ENCODE measurements around the gene CLCN3. TPM values are rescaled to one million over a fixed set of nuclear protein-coding genes. Genes with fewer than 3 reads are reported as not detected.
"Not testable (repeated sequence)": the region's sequence is repeated elsewhere in the genome, so short reads cannot be mapped to it uniquely, and the experiment has no call there.

The CLCN3 gene
- total RNA-seq, 2 experiments from 2014 or later, result 21.2 to 22.0 TPM

- Mint-ChIP-seq H3K9me3 (ENCODE audit: low read depth) (no peaks in the 10 kb centered on the region), H3K27ac (peak within 1 kb of the TSS; percentile 68), H3K4me3 (peak within 1 kb of the TSS; percentile 82), H3K36me3 (ENCODE audit: low read depth) (peaks cover 2% of the 10 kb centered on the region), H3K27me3 (peaks cover under 1% of the 10 kb centered on the region), H3K4me1 (peaks cover 15% of the 10 kb centered on the region)
- POLR2A ChIA-PET, result no interaction called here
- CTCF ChIA-PET, result interaction anchor here (0.9 to 1.5 kb wide), 2 partner anchors 53 to 144 kb away, joined by 3 read pairs; no protein-coding TSS in a partner anchor
- ATAC-seq (peak; percentile 94), DNase-seq (peak; percentile 97)
- intact Hi-C loops (cut with DNase I, micrococcal nuclease), result loop anchor here (1.0 to 10.0 kb wide), 7 partner anchors 97 to 1443 kb away; partner anchors contain the start of genes NEK1 (in 2 of the 2), CBR4 (in 1 of the 2), CLCN3 (in 1 of the 2) and DDX60 (in 1 of the 2)
These were observed 137.3 kb downstream of the CLCN3 start, which contains the start of gene HPF1 for GRCh38 chr4:169757575-169758184. Gene HPF1 (minus strand): TSS chr4:169757944. CDS start chr4:169757877, 67 bp downstream.

- H3K27me3 Mint-ChIP-seq, result peaks cover 2% of the 10 kb centered on the region
- peak overlapping the region; percentile 10 for H3K27ac Mint-ChIP-seq
- DNase-seq (no peak), ATAC-seq (no peak)
- POLR2A ChIA-PET, result no interaction called here
- H3K4me1 Mint-ChIP-seq, result peaks cover 15% of the 10 kb centered on the region
- peak overlapping the region; percentile 82 for H3K4me3 Mint-ChIP-seq
- CTCF ChIA-PET, result no interaction called here
- peaks cover 2% of the 10 kb centered on the region for H3K36me3 Mint-ChIP-seq (ENCODE audit: low read depth)
- intact Hi-C loops (cut with DNase I, micrococcal nuclease), result loop anchor here in 1 of 2 experiments (1.0 to 10.0 kb wide), 2 partner anchors 146 to 1444 kb away; partner anchors contain the start of genes DDX60 and NEK1
- no peaks in the 10 kb centered on the region for H3K9me3 Mint-ChIP-seq (ENCODE audit: low read depth)
These were observed 138.1 kb downstream of the CLCN3 start for GRCh38 chr4:169758401-169758962.

DNA sequence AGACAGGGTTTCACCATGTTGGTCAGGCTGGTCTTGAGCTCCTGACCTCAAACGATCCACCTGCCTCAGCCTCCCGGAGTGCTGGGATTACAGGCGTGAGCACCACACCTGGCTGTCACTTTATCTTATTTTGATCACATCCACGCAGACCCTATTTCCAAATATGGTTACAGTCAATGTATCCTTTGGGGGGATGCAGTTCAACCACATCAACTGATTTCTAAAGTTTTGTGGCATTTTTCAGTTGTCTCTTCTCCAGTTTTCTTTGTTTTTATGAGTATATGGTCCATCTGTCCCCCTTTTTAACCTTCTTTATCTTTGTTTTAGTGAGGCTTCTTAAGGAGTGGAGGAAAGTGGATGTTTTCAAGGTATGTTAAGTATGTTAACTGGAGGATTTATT is 141.5 kb downstream of the CLCN3 start:
- DNase-seq, result no peak
- H3K4me3 Mint-ChIP-seq, result no peak overlapping the region
- no peak for ATAC-seq
- ChIA-PET POLR2A (interaction anchor here (0.6 kb wide), 1 partner anchor 142 kb away, joined by 3 read pairs; no protein-coding TSS in a partner anchor), CTCF (no interaction called here)
- H3K36me3 Mint-ChIP-seq (ENCODE audit: low read depth), result no peaks in the 10 kb centered on the region
- H3K9me3 Mint-ChIP-seq (ENCODE audit: low read depth), result no peaks in the 10 kb centered on the region
- intact Hi-C loops (cut with DNase I, micrococcal nuclease), result no loop called here
- peaks cover 2% of the 10 kb centered on the region for H3K4me1 Mint-ChIP-seq
- no peak overlapping the region for H3K27ac Mint-ChIP-seq
- H3K27me3 Mint-ChIP-seq, result peaks cover 3% of the 10 kb centered on the region

GRCh38 chr4:169765835-169766234 is 145.5 kb downstream of the CLCN3 start:
- intact Hi-C loops (cut with DNase I, micrococcal nuclease), result no loop called here
- DNase-seq, result no peak
- H3K4me3 Mint-ChIP-seq, result no peak overlapping the region
- H3K27ac Mint-ChIP-seq, result no peak overlapping the region
- no peaks in the 10 kb centered on the region for H3K36me3 Mint-ChIP-seq (ENCODE audit: low read depth)
- H3K27me3 Mint-ChIP-seq, result peaks cover 4% of the 10 kb centered on the region
- no peak for ATAC-seq
- ChIA-PET POLR2A (no interaction called here), CTCF (interaction anchor here (1.0 kb wide), 1 partner anchor 45 kb away, joined by 4 read pairs; no protein-coding TSS in a partner anchor)
- no peaks in the 10 kb centered on the region for H3K9me3 Mint-ChIP-seq (ENCODE audit: low read depth)
- H3K4me1 Mint-ChIP-seq, result no peaks in the 10 kb centered on the region

- no peaks in the 10 kb centered on the region for H3K9me3 Mint-ChIP-seq (ENCODE audit: low read depth)
- no peaks in the 10 kb centered on the region for H3K4me1 Mint-ChIP-seq
- H3K36me3 Mint-ChIP-seq (ENCODE audit: low read depth), result no peaks in the 10 kb centered on the region
- intact Hi-C loops (cut with DNase I, micrococcal nuclease), result no loop called here
- ATAC-seq (no peak), DNase-seq (no peak)
- CTCF ChIA-PET, result no interaction called here
- no peak overlapping the region for H3K4me3 Mint-ChIP-seq
- H3K27ac Mint-ChIP-seq, result no peak overlapping the region
- POLR2A ChIA-PET, result no interaction called here
- peaks cover 4% of the 10 kb centered on the region for H3K27me3 Mint-ChIP-seq
These were observed 146.4 kb downstream of the CLCN3 start for GRCh38 chr4:169766741-169767140.

- Mint-ChIP-seq H3K27ac (no peak overlapping the region), H3K9me3 (ENCODE audit: low read depth) (no peaks in the 10 kb centered on the region), H3K27me3 (peaks cover 2% of the 10 kb centered on the region), H3K36me3 (ENCODE audit: low read depth) (no peaks in the 10 kb centered on the region), H3K4me3 (no peak overlapping the region), H3K4me1 (no peaks in the 10 kb centered on the region)
- DNase-seq, result no peak
- ChIA-PET POLR2A (no interaction called here), CTCF (no interaction called here)
- ATAC-seq, result no peak
- intact Hi-C loops (cut with DNase I, micrococcal nuclease), result no loop called here
These were observed 148.0 kb downstream of the CLCN3 start for GRCh38 chr4:169768385-169768784.

GRCh38 chr4:169770416-169770815 is 150.0 kb downstream of the CLCN3 start:
- ChIA-PET POLR2A (no interaction called here), CTCF (no interaction called here)
- ATAC-seq (no peak), DNase-seq (no peak)
- intact Hi-C loops (cut with DNase I, micrococcal nuclease), result no loop called here
- no peak overlapping the region for H3K27ac Mint-ChIP-seq
- peaks cover 10% of the 10 kb centered on the region for H3K27me3 Mint-ChIP-seq
- H3K4me1 Mint-ChIP-seq, result peaks cover 6% of the 10 kb centered on the region
- H3K4me3 Mint-ChIP-seq, result no peak overlapping the region
- H3K9me3 Mint-ChIP-seq (ENCODE audit: low read depth), result no peaks in the 10 kb centered on the region
- H3K36me3 Mint-ChIP-seq (ENCODE audit: low read depth), result no peaks in the 10 kb centered on the region

DNA sequence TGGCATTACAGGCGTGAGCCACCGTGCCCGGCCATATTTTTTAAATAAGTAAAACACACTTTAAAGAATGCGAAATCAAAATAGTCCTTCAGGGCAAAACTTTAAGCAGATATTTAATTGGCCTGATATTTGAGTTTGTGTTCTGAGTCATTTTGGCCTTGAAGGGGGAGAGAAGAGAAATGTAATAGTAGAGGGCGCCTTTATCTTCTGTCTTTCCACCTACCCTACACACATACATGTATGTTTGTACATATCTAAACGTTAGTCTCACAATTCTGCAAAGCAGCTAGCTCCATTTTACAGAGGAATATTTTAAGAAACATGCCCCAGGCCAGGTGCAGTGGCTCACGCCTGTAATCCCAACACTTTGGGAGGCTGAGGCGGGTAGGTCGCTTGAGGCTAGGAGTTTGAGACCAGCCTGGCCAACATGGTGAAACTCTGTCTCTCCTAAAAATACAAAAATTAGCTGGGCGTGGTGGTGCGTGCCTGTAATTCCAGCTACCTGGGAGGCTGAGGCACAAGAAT is 151.2 kb downstream of the CLCN3 start:
- H3K9me3 Mint-ChIP-seq (ENCODE audit: low read depth); CTCF ChIA-PET; ATAC-seq; DNase-seq; H3K4me1 Mint-ChIP-seq; intact Hi-C loops (cut with DNase I, micrococcal nuclease); H3K36me3 Mint-ChIP-seq (ENCODE audit: low read depth); H3K4me3 Mint-ChIP-seq; H3K27ac Mint-ChIP-seq; POLR2A ChIA-PET: not testable (repeated sequence)
- H3K27me3 Mint-ChIP-seq, result peaks cover 16% of the 10 kb centered on the region

Other genes with a start within 250 kb of the CLCN3 start
- gene NEK1, start 8.0 kb upstream of the CLCN3 start, total RNA-seq, result 10 to 100 TPM in 1 of 2 experiments, 1 to 10 TPM in 1; 9.5 to 12.2 TPM
- 10 to 100 TPM; 29.8 to 34.7 TPM for gene HPF1, start 137.4 kb downstream of the CLCN3 start, total RNA-seq

Data from activated CD4-positive, alpha-beta T cell treated with anti-CD3 and anti-CD28 coated beads for 36 hours (primary cell).